Upper lobe of left lung (tissue), 6 donors: ENCODE measurements around the gene FAM118A. TPM values are rescaled to one million over a fixed set of nuclear protein-coding genes. Genes with fewer than 3 reads are reported as not detected.

Source experiments
- ATAC-seq, 2 donors: fragments of 200-7000 bp; cut with Tn5 transposase; one replicate each; pipeline ENCODE4 v1.9.1; 2022; ENCODE audit warnings: mild to moderate bottlenecking in 2 of 2, moderate library complexity in 2 of 2; ENCODE audit not compliant: low FRiP score in 2 of 2
- DNase-seq, 2 donors: peaks; one replicate each; pipeline ENCODE4 v3.0.0-alpha.2; 2019 to 2020
- H3K27ac ChIP-seq, 4 donors: fragments of 200-600 bp; sonication (generic); one replicate each; pipeline ENCODE4 v1.5.1; 2016 to 2019
- H3K27me3 ChIP-seq, 4 donors: fragments of 200-600 bp; sonication (generic); one replicate each; pipeline ENCODE4 v1.5.1; 2017 to 2019
- H3K36me3 ChIP-seq, 4 donors: fragments of 200-600 bp; sonication (generic); one replicate each; pipeline ENCODE4 v1.5.1; 2016 to 2019
- H3K4me1 ChIP-seq, 4 donors: fragments of 200-600 bp; sonication (generic); one replicate each; pipeline ENCODE4 v1.5.1; 2018 to 2019
- H3K4me3 ChIP-seq, 4 donors: fragments of 200-600 bp; sonication (generic); one replicate each; pipeline ENCODE4 v1.5.1; 2017 to 2019; ENCODE audit warnings: mild to moderate bottlenecking in 2 of 4, moderate library complexity in 1 of 4
- H3K9me3 ChIP-seq, 4 donors: fragments of 200-600 bp; sonication (generic); one replicate each; pipeline ENCODE4 v1.5.1; 2018 to 2019
- EP300 ChIP-seq, 4 donors: sonication (generic); formaldehyde crosslinking; IDR thresholded peaks; one replicate each; pipeline ENCODE4 v1.5.1; 2017; ENCODE audit warnings: antibody characterized with exemption in 4 of 4, control low read depth in 2 of 4
- POLR2A ChIP-seq, 4 donors: fragments of 450-650 bp; IDR thresholded peaks; one replicate each; pipeline ENCODE4 v1.5.1; 2016 to 2017; ENCODE audit warnings: antibody characterized with exemption in 4 of 4, mild to moderate bottlenecking in 2 of 4
- POLR2AphosphoS5 ChIP-seq, 2 donors: sonication (generic); formaldehyde crosslinking; IDR thresholded peaks; one replicate each; pipeline ENCODE4 v1.5.1; 2017; ENCODE audit warnings: antibody characterized with exemption in 2 of 2
- WGBS, 2 donors: methylation state at CpG; one replicate each; pipeline ENCODE4 v1.1.5; 2017 to 2018; 5-methylcytosine and 5-hydroxymethylcytosine counted together
- total RNA-seq, 6 donors: library from RNA; depleted of rRNA in 4 of 6; stranded (reverse); fragments of >200 nt in 4 of 6; gene quantifications; one replicate each; pipeline versions ENCODE4 v1.1.0 to v1.2.1, GENCODE V29; 2016 to 2021
- TF ChIP-seq, protein P1 (sequence below), 6 experiments: fragments of 450-650 bp in 4 of 6; fragments of 200-600 bp in 2 of 6; sonication (generic) in 2 of 6; IDR thresholded peaks; one replicate each; pipeline ENCODE4 v1.5.1; 2016 to 2019; ENCODE audit warnings: antibody characterized with exemption in 6 of 6
- donor health status: DM: no; HTN: no; CAD: no; lungs with moderate emphysema.
- donor health status: DM: no; HTN: yes; CAD: no; lungs with severe emphysema.

The FAM118A gene
- total RNA-seq, 6 donors from 2014 or later, result 9.2 to 161 (median 27.6) TPM

DNA sequence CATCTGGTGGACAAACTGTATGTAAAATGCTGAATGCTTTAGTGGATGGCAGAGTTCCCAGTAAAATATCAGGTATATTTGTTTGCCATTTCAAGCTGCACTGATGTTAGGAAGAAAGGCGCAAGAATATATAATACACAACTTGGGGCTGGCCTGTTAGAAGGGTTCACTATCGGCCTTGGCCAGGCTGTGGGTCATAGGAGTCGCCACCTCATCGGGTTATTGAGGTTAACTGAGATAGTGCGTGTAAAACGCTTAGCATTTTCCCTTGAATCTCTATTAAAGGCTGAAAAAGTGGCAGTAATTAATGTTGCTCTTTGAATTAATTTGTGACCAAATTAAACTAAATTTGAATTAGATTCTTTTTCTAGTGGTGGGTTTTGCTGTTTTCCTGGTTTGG, 5.1 kb downstream of the FAM118A start:
- Histone ChIP-seq H3K27me3 (no peaks in the 10 kb centered on the region), H3K36me3 (no peaks in the 10 kb centered on the region), H3K9me3 (no peaks in the 10 kb centered on the region), H3K27ac (peak overlapping the region in 1 of 4 donors; percentile 27), H3K4me3 (no peak overlapping the region), H3K4me1 (peaks cover 24 to 47% (median 39%) of the 10 kb centered on the region in 4 donors)
- WGBS, 2 donors, result 95 to 96% methylated on average over 6 of the region's 6 CpGs
- TF ChIP-seq EP300 (IDR thresholded peaks at IDR 0.05) (no peak), POLR2AphosphoS5 (IDR thresholded peaks at IDR 0.05) (no peak), POLR2A (IDR thresholded peaks at IDR 0.05) (no peak)
- TF ChIP-seq, protein P1, sequence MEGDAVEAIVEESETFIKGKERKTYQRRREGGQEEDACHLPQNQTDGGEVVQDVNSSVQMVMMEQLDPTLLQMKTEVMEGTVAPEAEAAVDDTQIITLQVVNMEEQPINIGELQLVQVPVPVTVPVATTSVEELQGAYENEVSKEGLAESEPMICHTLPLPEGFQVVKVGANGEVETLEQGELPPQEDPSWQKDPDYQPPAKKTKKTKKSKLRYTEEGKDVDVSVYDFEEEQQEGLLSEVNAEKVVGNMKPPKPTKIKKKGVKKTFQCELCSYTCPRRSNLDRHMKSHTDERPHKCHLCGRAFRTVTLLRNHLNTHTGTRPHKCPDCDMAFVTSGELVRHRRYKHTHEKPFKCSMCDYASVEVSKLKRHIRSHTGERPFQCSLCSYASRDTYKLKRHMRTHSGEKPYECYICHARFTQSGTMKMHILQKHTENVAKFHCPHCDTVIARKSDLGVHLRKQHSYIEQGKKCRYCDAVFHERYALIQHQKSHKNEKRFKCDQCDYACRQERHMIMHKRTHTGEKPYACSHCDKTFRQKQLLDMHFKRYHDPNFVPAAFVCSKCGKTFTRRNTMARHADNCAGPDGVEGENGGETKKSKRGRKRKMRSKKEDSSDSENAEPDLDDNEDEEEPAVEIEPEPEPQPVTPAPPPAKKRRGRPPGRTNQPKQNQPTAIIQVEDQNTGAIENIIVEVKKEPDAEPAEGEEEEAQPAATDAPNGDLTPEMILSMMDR (IDR thresholded peaks at IDR 0.05), result no peak
- DNase-seq (no peak), ATAC-seq (no peak)

DNA sequence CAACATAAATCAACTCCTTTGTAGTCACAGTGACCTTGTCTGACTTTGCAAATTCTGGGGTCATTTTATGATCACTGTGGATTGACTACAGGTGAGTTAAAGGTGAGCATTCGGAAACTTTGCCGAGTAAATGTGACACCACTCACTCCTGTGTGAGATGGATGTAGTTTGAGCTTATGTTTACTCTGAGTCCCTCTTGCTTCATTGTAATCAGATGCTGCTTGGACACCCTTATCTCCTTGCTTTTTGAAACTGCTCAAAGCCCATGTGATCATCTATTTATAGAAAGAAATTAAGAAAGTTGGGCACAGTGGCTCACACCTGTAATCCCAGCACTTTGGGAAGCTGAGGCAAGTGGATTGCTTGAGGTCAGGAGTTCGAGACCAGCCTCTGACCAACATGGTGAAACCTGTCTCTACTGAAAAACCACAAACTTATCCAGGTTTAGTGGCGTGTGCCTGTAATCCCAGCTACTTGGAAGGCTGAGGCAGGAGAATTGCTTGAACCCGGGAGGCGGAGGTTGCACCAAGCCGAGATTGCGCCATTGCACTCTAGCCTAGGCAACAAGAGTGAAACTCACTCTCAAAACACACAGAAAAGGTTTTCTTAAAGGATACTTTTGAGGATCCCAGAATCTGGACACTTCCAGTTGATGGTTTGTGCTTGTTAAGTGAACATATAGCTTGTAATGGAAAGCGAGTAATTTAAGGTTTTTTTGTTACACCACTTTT, 7.2 kb downstream of the FAM118A start:
- Histone ChIP-seq H3K27ac (peak overlapping the region in 3 of 4 donors; percentile 69 to 79 (median 73)), H3K27me3 (no peaks in the 10 kb centered on the region), H3K4me1 (peaks cover 9 to 35% (median 32%) of the 10 kb centered on the region in 4 donors), H3K36me3 (no peaks in the 10 kb centered on the region), H3K9me3 (no peaks in the 10 kb centered on the region), H3K4me3 (no peak overlapping the region)
- ATAC-seq (no peak), DNase-seq (no peak)
- TF ChIP-seq, protein P1 (IDR thresholded peaks at IDR 0.05), result no peak
- no peak for TF ChIP-seq POLR2A (IDR thresholded peaks at IDR 0.05)
- no peak for TF ChIP-seq POLR2AphosphoS5 (IDR thresholded peaks at IDR 0.05)
- no peak for TF ChIP-seq EP300 (IDR thresholded peaks at IDR 0.05)
- 85 to 86% methylated on average over 9 of the region's 9 CpGs for WGBS, 2 donors

DNA sequence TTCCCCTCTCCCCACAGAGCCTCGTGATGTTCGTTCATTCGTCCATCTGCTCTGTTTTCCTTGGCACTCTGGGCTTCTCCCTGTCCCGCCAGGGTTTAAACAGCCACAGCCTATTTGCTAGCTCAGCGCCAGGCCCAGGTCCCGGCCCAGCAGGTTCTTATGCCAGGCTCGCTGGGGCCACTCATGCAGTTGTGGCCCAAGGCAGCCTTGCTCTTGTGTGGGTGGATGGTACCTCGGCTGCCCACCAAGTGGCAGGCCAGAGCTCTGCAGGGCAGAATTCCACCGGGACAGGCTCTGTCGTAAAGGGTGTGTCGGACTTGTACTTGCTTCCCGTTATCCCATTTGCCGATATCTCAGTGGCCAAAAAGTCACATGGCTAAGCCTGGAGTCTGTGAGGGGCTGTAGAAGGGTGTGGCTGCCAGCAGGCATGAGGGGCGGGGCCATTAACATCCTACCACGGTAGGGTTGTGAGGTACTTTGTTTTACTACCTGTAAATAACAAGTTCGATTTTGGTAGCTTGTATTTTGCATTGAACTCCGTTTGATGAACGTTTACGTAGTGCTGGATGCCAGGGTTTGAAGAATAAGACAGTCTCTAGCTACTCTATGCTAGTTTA, 7.9 kb downstream of the FAM118A start:
- Histone ChIP-seq H3K9me3 (no peaks in the 10 kb centered on the region), H3K4me3 (no peak overlapping the region), H3K27ac (peak overlapping the region; percentile 69 to 79 (median 74)), H3K36me3 (peaks cover 0 to 5% (median 2%) of the 10 kb centered on the region in 4 donors), H3K4me1 (peaks cover 9 to 35% (median 32%) of the 10 kb centered on the region in 4 donors), H3K27me3 (no peaks in the 10 kb centered on the region)
- WGBS, 2 donors, result 53 to 56% methylated on average over 16 to 19 of the region's 19 CpGs
- TF ChIP-seq, protein P1 (IDR thresholded peaks at IDR 0.05), result peak; percentile 24 to 71 (median 44)
- TF ChIP-seq EP300 (IDR thresholded peaks at IDR 0.05) (peak in 1 of 4 donors; percentile 14), POLR2AphosphoS5 (IDR thresholded peaks at IDR 0.05) (peak in 1 of 2 donors; percentile 55), POLR2A (IDR thresholded peaks at IDR 0.05) (peak in 1 of 4 donors; percentile 19)
- DNase-seq (peak in 1 of 2 donors; percentile 47), ATAC-seq (peak; percentile 57 to 70)

DNA sequence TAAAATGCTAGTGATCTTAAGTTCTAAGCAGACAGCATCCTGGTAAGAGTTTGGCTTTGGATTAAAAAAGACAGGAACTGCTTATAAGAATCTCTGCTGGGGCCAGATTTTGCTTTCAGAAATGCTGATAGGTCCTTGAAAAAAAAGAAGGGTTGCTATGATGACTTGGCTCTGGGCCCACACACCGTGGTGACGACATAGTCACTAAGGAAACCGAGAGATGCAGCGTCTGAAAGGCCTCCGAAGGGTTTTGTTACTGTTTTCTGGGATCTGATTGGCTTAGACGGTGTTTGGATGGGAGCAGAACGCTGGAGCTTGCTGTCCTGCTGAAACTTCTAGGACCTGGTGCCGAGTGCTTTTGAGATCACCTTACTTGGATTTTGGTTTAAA, 8.4 kb downstream of the FAM118A start:
- Histone ChIP-seq H3K4me3 (peak overlapping the region in 1 of 4 donors; percentile 3), H3K36me3 (peaks cover 1 to 9% (median 6%) of the 10 kb centered on the region in 4 donors), H3K4me1 (peaks cover 9 to 35% (median 32%) of the 10 kb centered on the region in 4 donors), H3K27ac (peak overlapping the region; percentile 69 to 79 (median 74)), H3K27me3 (no peaks in the 10 kb centered on the region), H3K9me3 (no peaks in the 10 kb centered on the region)
- ATAC-seq (peak in 1 of 2 donors; percentile 80), DNase-seq (peak in 1 of 2 donors; percentile 65)
- no peak for TF ChIP-seq POLR2A (IDR thresholded peaks at IDR 0.05)
- no peak for TF ChIP-seq POLR2AphosphoS5 (IDR thresholded peaks at IDR 0.05)
- TF ChIP-seq, protein P1 (IDR thresholded peaks at IDR 0.05), result no peak
- TF ChIP-seq EP300 (IDR thresholded peaks at IDR 0.05), result no peak
- 7 to 11% methylated on average over 8 of the region's 8 CpGs for WGBS, 2 donors
